Mammary epithelial cell (primary cell): ENCODE results near the gene SLC7A14.

Experiments used
- EZH2 ChIP-seq: IDR thresholded peaks from 2 replicates; pipeline ENCODE4 v1.6.1; 2012; ENCODE audit warnings: low read length, inconsistent platforms, borderline replicate concordance
- TF ChIP-seq, protein P1 (sequence below), 2 donors: IDR thresholded peaks in 1 of 2; conservative IDR thresholded peaks in 1 of 2; 2 replicates each; pipeline ENCODE4 v1.5.1; 2011 to 2012; ENCODE audit warnings: inconsistent platforms in 2 of 2, low read length in 2 of 2, mild to moderate bottlenecking in 2 of 2, control low read depth in 1 of 2, low read depth in 1 of 2; ENCODE audit not compliant: insufficient read depth in 1 of 2; ENCODE audit errors: extremely low read depth in 1 of 2

DNA sequence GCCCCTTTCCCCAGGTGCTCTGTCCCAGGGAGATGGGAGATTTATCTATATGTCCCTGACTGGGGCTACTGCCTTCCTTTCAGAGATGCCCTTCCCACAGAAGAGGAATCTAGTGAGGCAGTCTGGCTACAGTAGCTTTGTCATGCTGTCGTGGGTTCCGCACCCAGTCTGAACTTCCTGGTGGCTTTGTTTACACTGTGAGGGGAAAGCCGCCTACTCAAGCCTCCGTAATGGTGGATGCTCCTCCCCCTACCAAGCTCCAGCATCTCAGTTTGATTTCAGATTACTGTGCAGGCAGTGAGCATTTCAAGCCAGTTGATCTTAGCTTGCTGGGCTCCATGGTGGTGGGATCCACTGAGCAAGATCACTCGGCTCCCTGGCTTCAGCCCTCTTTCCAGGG lies 35.4 kb upstream of the SLC7A14 start:
- TF ChIP-seq, protein P1, sequence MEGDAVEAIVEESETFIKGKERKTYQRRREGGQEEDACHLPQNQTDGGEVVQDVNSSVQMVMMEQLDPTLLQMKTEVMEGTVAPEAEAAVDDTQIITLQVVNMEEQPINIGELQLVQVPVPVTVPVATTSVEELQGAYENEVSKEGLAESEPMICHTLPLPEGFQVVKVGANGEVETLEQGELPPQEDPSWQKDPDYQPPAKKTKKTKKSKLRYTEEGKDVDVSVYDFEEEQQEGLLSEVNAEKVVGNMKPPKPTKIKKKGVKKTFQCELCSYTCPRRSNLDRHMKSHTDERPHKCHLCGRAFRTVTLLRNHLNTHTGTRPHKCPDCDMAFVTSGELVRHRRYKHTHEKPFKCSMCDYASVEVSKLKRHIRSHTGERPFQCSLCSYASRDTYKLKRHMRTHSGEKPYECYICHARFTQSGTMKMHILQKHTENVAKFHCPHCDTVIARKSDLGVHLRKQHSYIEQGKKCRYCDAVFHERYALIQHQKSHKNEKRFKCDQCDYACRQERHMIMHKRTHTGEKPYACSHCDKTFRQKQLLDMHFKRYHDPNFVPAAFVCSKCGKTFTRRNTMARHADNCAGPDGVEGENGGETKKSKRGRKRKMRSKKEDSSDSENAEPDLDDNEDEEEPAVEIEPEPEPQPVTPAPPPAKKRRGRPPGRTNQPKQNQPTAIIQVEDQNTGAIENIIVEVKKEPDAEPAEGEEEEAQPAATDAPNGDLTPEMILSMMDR (conservative IDR thresholded peaks at IDR 0.05 in 1 of 2, IDR thresholded peaks at IDR 0.05 in 1 of 2; ENCODE audit: extremely low read depth in 1 of 2, insufficient read depth in 1 of 2, low read depth in 1 of 2, low read length in 2 of 2): no peak
- no peak for TF ChIP-seq EZH2
